ENCODE results near the gene PCDHGB7. TPM values are rescaled to one million over a fixed set of nuclear protein-coding genes. Genes with fewer than 3 reads are reported as not detected.
"Not testable (repeated sequence)": the region's sequence is repeated elsewhere in the genome, so short reads cannot be mapped to it uniquely, and the experiment has no call there.

PCDHGB7 gene
- total RNA-seq, 1 donor from 2014 or later, result 21.1 TPM

DNA sequence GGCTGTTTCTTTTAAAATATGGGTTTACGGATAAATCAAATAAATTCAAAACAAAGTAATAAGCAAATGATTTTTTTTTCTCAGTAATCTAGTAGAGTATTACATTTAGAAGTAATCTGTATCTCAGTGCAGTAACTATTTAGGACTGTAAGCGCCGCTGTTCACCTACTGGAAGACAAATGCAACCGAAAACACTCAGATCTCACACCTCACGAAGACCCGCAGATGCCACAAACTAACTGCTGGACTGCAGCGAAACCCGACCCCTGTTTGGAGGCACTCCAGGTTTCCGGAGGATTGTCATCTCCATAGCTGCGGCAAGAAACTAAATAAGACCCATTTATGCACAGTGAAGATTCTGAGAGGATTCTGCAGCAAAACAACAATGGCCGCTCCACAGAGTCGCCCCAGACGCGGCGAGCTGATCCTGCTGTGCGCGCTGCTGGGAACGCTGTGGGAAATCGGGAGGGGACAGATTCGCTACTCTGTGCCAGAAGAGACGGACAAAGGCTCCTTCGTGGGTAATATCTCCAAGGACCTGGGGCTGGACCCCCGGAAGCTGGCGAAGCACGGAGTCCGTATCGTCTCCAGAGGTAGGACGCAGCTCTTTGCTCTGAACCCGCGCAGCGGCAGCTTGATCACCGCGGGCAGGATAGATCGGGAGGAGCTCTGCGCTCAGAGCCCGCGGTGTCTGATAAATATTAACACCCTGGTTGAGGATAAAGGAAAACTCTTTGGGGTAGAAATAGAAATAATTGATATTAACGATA is 24.9 kb upstream of the PCDHGB7 start, which contains the start of gene PCDHGA8:
Gene PCDHGA8 (plus strand): TSS at position 205 of the 770 bp plus-strand sequence. CDS start 181 bp downstream, at position 386.
- Histone ChIP-seq H3K4me3 (peak within 1 kb of the TSS; percentile 3), H3K9ac (no peak within 1 kb of the TSS), H2AFZ (replicated peaks) (no peak within 1 kb of the TSS), H3K79me2 (ENCODE audit: low read depth) (no peaks in the 10 kb centered on the region), H3K9me3 (ENCODE audit: low read depth) (peaks cover 57% of the 10 kb centered on the region), H3K27ac (no peak within 1 kb of the TSS), H3K27me3 (no peaks in the 10 kb centered on the region), H3K36me3 (peaks cover 19% of the 10 kb centered on the region), H3K4me2 (no peak within 1 kb of the TSS), H3K4me1 (no peaks in the 10 kb centered on the region), H4K20me1 (ENCODE audit: low read depth) (no peaks in the 10 kb centered on the region), H3F3A (ENCODE audit: low read depth) (peaks cover 7% of the 10 kb centered on the region)
- H3K4me3 Mint-ChIP-seq, result no peak within 1 kb of the TSS
- peaks cover 9% of the 10 kb centered on the region for H3K36me3 Mint-ChIP-seq
- no peak for TF ChIP-seq EZH2 (IDR thresholded peaks at IDR 0.05)
- TF ChIP-seq EZH2phosphoT487 (IDR thresholded peaks at IDR 0.05), result no peak
- no peak for TF ChIP-seq CTCF (IDR thresholded peaks at IDR 0.05)
- peaks cover 2% of the 10 kb centered on the region for H3K27me3 Mint-ChIP-seq (ENCODE audit: insufficient read depth, low read depth)
- no peak within 1 kb of the TSS for H3K27ac Mint-ChIP-seq
- H3K9me3 Mint-ChIP-seq, result peaks cover 56% of the 10 kb centered on the region
- DNase-seq (ENCODE audit: low spot score), result no peak
- H3K4me1 Mint-ChIP-seq, result no peaks in the 10 kb centered on the region

- Histone ChIP-seq H3K4me1 (no peaks in the 10 kb centered on the region), H3K36me3 (peaks cover 19% of the 10 kb centered on the region), H2AFZ (replicated peaks) (no peak overlapping the region), H4K20me1 (ENCODE audit: low read depth) (no peaks in the 10 kb centered on the region), H3K4me3 (no peak overlapping the region), H3K27me3 (no peaks in the 10 kb centered on the region), H3K9me3 (ENCODE audit: low read depth) (peaks cover 58% of the 10 kb centered on the region), H3K27ac (no peak overlapping the region), H3F3A (ENCODE audit: low read depth) (peaks cover 7% of the 10 kb centered on the region), H3K9ac (no peak overlapping the region), H3K79me2 (ENCODE audit: low read depth) (no peaks in the 10 kb centered on the region), H3K4me2 (no peak overlapping the region)
- TF ChIP-seq EZH2phosphoT487 (IDR thresholded peaks at IDR 0.05) (no peak), EZH2 (IDR thresholded peaks at IDR 0.05) (no peak)
- Mint-ChIP-seq H3K9me3 (peaks cover 54% of the 10 kb centered on the region), H3K4me1 (no peaks in the 10 kb centered on the region), H3K27ac (no peak overlapping the region), H3K27me3 (ENCODE audit: insufficient read depth, low read depth) (peaks cover 2% of the 10 kb centered on the region), H3K4me3 (no peak overlapping the region), H3K36me3 (peaks cover 9% of the 10 kb centered on the region)
- no peak for DNase-seq (ENCODE audit: low spot score)
Observed at GRCh38 chr5:141393267-141393666, 24.2 kb upstream of the PCDHGB7 start.

DNA sequence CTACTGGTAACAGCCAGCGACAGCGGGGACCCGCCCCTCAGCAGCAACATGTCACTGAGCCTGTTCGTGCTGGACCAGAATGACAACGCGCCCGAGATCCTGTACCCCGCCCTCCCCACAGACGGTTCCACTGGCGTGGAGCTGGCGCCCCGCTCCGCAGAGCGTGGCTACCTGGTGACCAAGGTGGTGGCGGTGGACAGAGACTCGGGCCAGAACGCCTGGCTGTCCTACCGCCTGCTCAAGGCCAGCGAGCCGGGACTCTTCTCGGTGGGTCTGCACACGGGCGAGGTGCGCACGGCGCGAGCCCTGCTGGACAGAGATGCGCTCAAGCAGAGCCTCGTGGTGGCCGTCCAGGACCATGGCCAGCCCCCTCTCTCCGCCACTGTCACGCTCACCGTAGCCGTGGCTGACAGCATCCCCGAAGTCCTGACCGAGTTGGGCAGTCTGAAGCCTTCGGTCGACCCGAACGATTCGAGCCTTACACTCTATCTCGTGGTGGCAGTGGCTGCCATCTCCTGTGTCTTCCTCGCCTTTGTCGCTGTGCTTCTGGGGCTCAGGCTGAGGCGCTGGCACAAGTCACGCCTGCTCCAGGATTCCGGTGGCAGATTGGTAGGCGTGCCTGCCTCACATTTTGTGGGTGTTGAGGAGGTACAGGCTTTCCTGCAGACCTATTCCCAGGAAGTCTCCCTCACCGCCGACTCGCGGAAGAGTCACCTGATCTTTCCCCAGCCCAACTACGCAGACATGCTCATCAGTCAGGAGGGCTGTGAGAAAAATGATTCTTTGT is 22.9 kb upstream of the PCDHGB7 start:
- not testable (repeated sequence) for H3K27me3 ChIP-seq; H3K4me3 ChIP-seq; H3K4me3 Mint-ChIP-seq; H3K4me2 ChIP-seq; H3K79me2 ChIP-seq (ENCODE audit: low read depth); H4K20me1 ChIP-seq (ENCODE audit: low read depth); H3K4me1 Mint-ChIP-seq; H2AFZ ChIP-seq (replicated peaks); H3F3A ChIP-seq (ENCODE audit: low read depth); H3K36me3 Mint-ChIP-seq; H3K27ac Mint-ChIP-seq; DNase-seq (ENCODE audit: low spot score); H3K4me1 ChIP-seq; H3K27ac ChIP-seq; H3K27me3 Mint-ChIP-seq (ENCODE audit: insufficient read depth, low read depth); H3K9ac ChIP-seq
- H3K9me3 Mint-ChIP-seq, result peaks cover 56% of the 10 kb centered on the region
- Histone ChIP-seq H3K9me3 (ENCODE audit: low read depth) (peaks cover 63% of the 10 kb centered on the region), H3K36me3 (peaks cover 19% of the 10 kb centered on the region)

GRCh38 chr5:141397756-141398551 is 19.5 kb upstream of the PCDHGB7 start, which contains the start of gene PCDHGB5:
Gene PCDHGB5, plus strand, starts transcription at chr5:141397947. Its CDS starts 181 bp downstream, at chr5:141398128.
- not testable (repeated sequence) for H3K9ac ChIP-seq; H3K36me3 ChIP-seq; H3K27ac Mint-ChIP-seq; H2AFZ ChIP-seq (replicated peaks); H3K4me3 ChIP-seq; H3K4me2 ChIP-seq; H3K79me2 ChIP-seq (ENCODE audit: low read depth); H3K4me1 ChIP-seq; H3K4me1 Mint-ChIP-seq; H3K27me3 ChIP-seq; H3K27me3 Mint-ChIP-seq (ENCODE audit: insufficient read depth, low read depth); H3F3A ChIP-seq (ENCODE audit: low read depth); DNase-seq (ENCODE audit: low spot score); H3K4me3 Mint-ChIP-seq; H4K20me1 ChIP-seq (ENCODE audit: low read depth); H3K27ac ChIP-seq; H3K36me3 Mint-ChIP-seq
- H3K9me3 ChIP-seq (ENCODE audit: low read depth), result peaks cover 41% of the 10 kb centered on the region
- peaks cover 60% of the 10 kb centered on the region for H3K9me3 Mint-ChIP-seq

Measured in neural progenitor cell (in vitro differentiated cells).